ENCODE measurements around the gene FOXE3.

GRCh38 chr1:47440599-47441081 is 24.6 kb downstream of the FOXE3 start:
- TF ChIP-seq CTCF (IDR thresholded peaks at IDR 0.05 in 4 of 5, conservative IDR thresholded peaks at IDR 0.05 in 1 of 5): no peak
- TF ChIP-seq POLR2A (IDR thresholded peaks at IDR 0.05): no peak

Measured in gastrocnemius medialis (tissue), 4 donors.